Gastrocnemius medialis (tissue), 4 donors: ENCODE data around the gene ASS1.

Source experiments
- POLR2A ChIP-seq, 2 donors: fragments of 450-650 bp; IDR thresholded peaks; one replicate each; pipeline ENCODE4 v1.6.1; 2017; ENCODE audit warnings: antibody characterized with exemption in 2 of 2, mild to moderate bottlenecking in 2 of 2, moderate library complexity in 2 of 2
- TF ChIP-seq, protein P1 (sequence below), 5 experiments: fragments of 450-650 bp in 3 of 5; fragments of 200-600 bp in 2 of 5; sonication (generic) in 2 of 5; IDR thresholded peaks in 4 of 5; conservative IDR thresholded peaks in 1 of 5; 1 replicate in 4 of 5; 2 replicates in 1 of 5; pipeline ENCODE4 v1.5.1; 2016 to 2019; ENCODE audit warnings: antibody characterized with exemption in 5 of 5, mild to moderate bottlenecking in 3 of 5, moderate library complexity in 3 of 5

DNA sequence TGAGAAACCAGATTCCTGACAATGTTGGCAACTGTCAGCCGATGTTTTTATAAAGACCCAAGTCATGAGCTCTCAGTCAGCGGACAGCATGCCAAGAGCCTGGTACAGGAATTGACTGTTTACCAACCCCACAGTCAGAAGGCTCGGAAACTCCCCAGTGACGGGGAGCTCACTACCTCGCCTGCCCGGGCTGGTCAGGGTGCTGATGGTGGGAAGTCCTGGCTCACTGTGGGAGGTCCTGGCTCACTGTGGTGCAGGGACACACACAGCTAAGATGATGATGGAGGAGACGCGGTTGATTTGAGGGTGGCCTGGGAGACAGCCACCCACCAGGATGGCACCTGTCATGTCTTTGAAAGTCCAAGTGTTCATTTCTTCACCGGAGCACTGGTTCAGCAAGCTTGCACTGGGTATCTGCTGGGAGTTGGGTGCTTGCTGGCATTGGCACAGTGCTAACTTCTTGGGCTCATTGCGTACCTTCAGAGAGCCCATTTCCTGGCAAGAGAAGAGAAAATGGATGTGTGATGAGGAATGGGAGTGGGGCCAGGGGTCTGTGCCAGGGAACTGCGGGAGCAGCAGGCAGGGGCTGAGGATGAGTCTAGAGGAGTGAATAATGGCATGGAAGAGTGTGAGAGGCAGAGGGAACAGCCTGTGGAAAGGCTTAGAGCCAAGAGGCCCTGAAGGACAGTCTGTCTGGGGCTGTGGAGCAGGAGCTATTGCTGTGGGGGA is 15.3 kb downstream of the ASS1 start:
- TF ChIP-seq, protein P1, sequence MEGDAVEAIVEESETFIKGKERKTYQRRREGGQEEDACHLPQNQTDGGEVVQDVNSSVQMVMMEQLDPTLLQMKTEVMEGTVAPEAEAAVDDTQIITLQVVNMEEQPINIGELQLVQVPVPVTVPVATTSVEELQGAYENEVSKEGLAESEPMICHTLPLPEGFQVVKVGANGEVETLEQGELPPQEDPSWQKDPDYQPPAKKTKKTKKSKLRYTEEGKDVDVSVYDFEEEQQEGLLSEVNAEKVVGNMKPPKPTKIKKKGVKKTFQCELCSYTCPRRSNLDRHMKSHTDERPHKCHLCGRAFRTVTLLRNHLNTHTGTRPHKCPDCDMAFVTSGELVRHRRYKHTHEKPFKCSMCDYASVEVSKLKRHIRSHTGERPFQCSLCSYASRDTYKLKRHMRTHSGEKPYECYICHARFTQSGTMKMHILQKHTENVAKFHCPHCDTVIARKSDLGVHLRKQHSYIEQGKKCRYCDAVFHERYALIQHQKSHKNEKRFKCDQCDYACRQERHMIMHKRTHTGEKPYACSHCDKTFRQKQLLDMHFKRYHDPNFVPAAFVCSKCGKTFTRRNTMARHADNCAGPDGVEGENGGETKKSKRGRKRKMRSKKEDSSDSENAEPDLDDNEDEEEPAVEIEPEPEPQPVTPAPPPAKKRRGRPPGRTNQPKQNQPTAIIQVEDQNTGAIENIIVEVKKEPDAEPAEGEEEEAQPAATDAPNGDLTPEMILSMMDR (IDR thresholded peaks at IDR 0.05 in 4 of 5, conservative IDR thresholded peaks at IDR 0.05 in 1 of 5), result no peak
- no peak for TF ChIP-seq POLR2A (IDR thresholded peaks at IDR 0.05)
